Measurements from ENCODE around the gene GPC3.

GRCh38 chrX:134024686-134025377, 39.4 kb upstream of the GPC3 start:
- TF ChIP-seq CTCF (conservative IDR thresholded peaks at IDR 0.05) (no peak), ZFX (IDR thresholded peaks at IDR 0.05) (no peak)

Data from C4-2B (cell line).